H1 (cell line): ENCODE results near the gene NUP210L. TPM values are rescaled to one million over a fixed set of nuclear protein-coding genes. Genes with fewer than 3 reads are reported as not detected.

ENCODE experiments used
- CTCF ChIA-PET: fragments of 300-600 bp; sonication (Branson Sonifier 250); formaldehyde crosslinking; loops from one replicate; lab custom pipeline; 2021; ENCODE audit not compliant: partially characterized antibody; lab: Charles Lee
- POLR2A ChIA-PET: fragments of 300-600 bp; sonication (Branson Sonifier 250); formaldehyde crosslinking; loops from one replicate; lab custom pipeline; 2021; ENCODE audit warnings: inconsistent platforms; ENCODE audit not compliant: partially characterized antibody; lab: Charles Lee
- DNase-seq, 2 experiments: peaks; one replicate each; pipeline versions ENCODE4 v3.0.0 to v3.0.0-alpha.2; 2010 to 2022; ENCODE audit warnings: low spot score in 2 of 2, low read depth in 1 of 2, mixed read lengths in 1 of 2
- FAIRE-seq: peaks from 2 replicates; lab custom pipeline; 2011; peaks lifted over from hg19 to GRCh38; lab: Jason Lieb, UNC
- H2AFZ ChIP-seq: 2 replicates; pipeline ENCODE4 v1.8.1; 2012; ENCODE audit warnings: low read length, inconsistent platforms
- H2AK5ac ChIP-seq: 2 replicates; pipeline ENCODE4 v1.6.1; 2013; ENCODE audit warnings: low read depth, low read length
- H2BK120ac ChIP-seq: replicated peaks from 2 replicates; pipeline ENCODE3; 2013; ENCODE audit warnings: low read depth, low read length, inconsistent platforms
- H2BK12ac ChIP-seq: 2 replicates; pipeline ENCODE4 v1.6.1; 2013; ENCODE audit warnings: low read depth, low read length
- H2BK15ac ChIP-seq: 2 replicates; pipeline ENCODE4 v1.6.1; 2013; ENCODE audit warnings: low read length
- H2BK20ac ChIP-seq: 2 replicates; pipeline ENCODE4 v1.6.1; 2013; ENCODE audit warnings: low read length
- H2BK5ac ChIP-seq: 2 replicates; pipeline ENCODE4 v1.6.1; 2013; ENCODE audit warnings: low read depth, low read length
- H3K14ac ChIP-seq: 2 replicates; pipeline ENCODE4 v1.6.1; 2013; ENCODE audit warnings: inconsistent platforms; ENCODE audit not compliant: insufficient read length
- H3K18ac ChIP-seq: 2 replicates; pipeline ENCODE4 v1.6.1; 2013; ENCODE audit warnings: low read length; ENCODE audit errors: extremely low read depth
- H3K23ac ChIP-seq: 2 replicates; pipeline ENCODE4 v1.6.1; 2013; ENCODE audit warnings: inconsistent platforms; ENCODE audit not compliant: insufficient read length
- H3K23me2 ChIP-seq: 2 replicates; pipeline ENCODE4 v1.6.1; 2013; ENCODE audit warnings: low read depth, low read length
- H3K27ac ChIP-seq: 2 replicates; pipeline ENCODE4 v1.6.1; 2011; ENCODE audit warnings: low read depth, low read length, inconsistent platforms
- H3K27me3 ChIP-seq, 4 experiments: replicated peaks in 1 of 4; 1 replicate in 1 of 4; 2 replicates in 3 of 4; pipeline versions ENCODE4 v1.6.1 to v1.8.1; 2011 to 2013; ENCODE audit warnings: low read length in 3 of 4, mild to moderate bottlenecking in 3 of 4, inconsistent platforms in 2 of 4, mixed read lengths in 2 of 4, moderate library complexity in 1 of 4; ENCODE audit not compliant: control insufficient read depth in 3 of 4, insufficient read depth in 3 of 4; ENCODE audit errors: extremely low read depth in 1 of 4
- H3K36me3 ChIP-seq, 4 experiments: 2 replicates each; pipeline versions ENCODE4 v1.6.1 to v1.8.1; 2011 to 2013; ENCODE audit warnings: mild to moderate bottlenecking in 4 of 4, low read length in 3 of 4, moderate library complexity in 2 of 4, control low read depth in 1 of 4, inconsistent platforms in 1 of 4; ENCODE audit not compliant: insufficient read depth in 4 of 4, control insufficient read depth in 2 of 4
- H3K4ac ChIP-seq: replicated peaks from 2 replicates; pipeline ENCODE3; 2013; ENCODE audit warnings: low read length, low read depth, mixed read lengths, inconsistent platforms; ENCODE audit not compliant: insufficient read length
- H3K4me1 ChIP-seq, 4 experiments: replicated peaks in 1 of 4; 1 replicate in 1 of 4; 2 replicates in 3 of 4; pipeline versions ENCODE4 v1.6.1 to v1.8.1; 2011 to 2013; ENCODE audit warnings: low read length in 3 of 4, inconsistent platforms in 2 of 4, mixed read lengths in 1 of 4; ENCODE audit not compliant: insufficient read depth in 4 of 4, control insufficient read depth in 3 of 4
- H3K4me2 ChIP-seq, 2 experiments: 2 replicates each; pipeline versions ENCODE4 v1.6.1 to v1.8.1; 2011 to 2013; ENCODE audit warnings: low read depth in 2 of 2, low read length in 2 of 2, control low read depth in 1 of 2, inconsistent platforms in 1 of 2, mild to moderate bottlenecking in 1 of 2; ENCODE audit not compliant: insufficient read depth in 1 of 2
- H3K4me3 ChIP-seq, 4 experiments: fragments of 200-600, 300-600 bp in 1 of 4; sonication (generic), shearing (Covaris generic), sonication (Bioruptor Twin) in 1 of 4; 2 replicates each; pipeline versions ENCODE4 v1.5.1 to v1.8.1; 2011 to 2016; ENCODE audit warnings: low read length in 4 of 4, low read depth in 3 of 4, control low read depth in 2 of 4, inconsistent platforms in 2 of 4, mild to moderate bottlenecking in 2 of 4, mixed read lengths in 1 of 4, moderate library complexity in 1 of 4; ENCODE audit not compliant: insufficient read depth in 2 of 4; ENCODE audit errors: extremely low read depth in 1 of 4
- H3K56ac ChIP-seq: replicated peaks from 2 replicates; pipeline ENCODE3; 2013; ENCODE audit warnings: low read depth, mild to moderate bottlenecking, mixed read lengths, low read length, inconsistent platforms; ENCODE audit not compliant: insufficient read length
- H3K79me1 ChIP-seq: 2 replicates; pipeline ENCODE4 v1.6.1; 2013; ENCODE audit warnings: low read depth, low read length, control low read depth
- H3K79me2 ChIP-seq, 2 experiments: 2 replicates each; pipeline versions ENCODE4 v1.6.1 to v1.8.1; 2012 to 2013; ENCODE audit warnings: low read length in 2 of 2, mild to moderate bottlenecking in 2 of 2, inconsistent platforms in 1 of 2; ENCODE audit not compliant: insufficient read depth in 2 of 2, control insufficient read depth in 1 of 2
- H3K9ac ChIP-seq, 4 experiments: replicated peaks in 1 of 4; 1 replicate in 1 of 4; 2 replicates in 3 of 4; pipeline versions ENCODE4 v1.6.1 to v1.8.1; 2011 to 2013; ENCODE audit warnings: low read depth in 3 of 4, low read length in 3 of 4, control low read depth in 2 of 4, mild to moderate bottlenecking in 2 of 4, moderate library complexity in 2 of 4, inconsistent platforms in 1 of 4; ENCODE audit errors: extremely low read depth in 1 of 4
- H3K9me3 ChIP-seq, 2 experiments: 2 replicates each; pipeline versions ENCODE4 v1.6.1 to v1.8.1; 2012 to 2013; ENCODE audit warnings: mild to moderate bottlenecking in 2 of 2, moderate library complexity in 2 of 2, control low read depth in 1 of 2, inconsistent platforms in 1 of 2, low read depth in 1 of 2, low read length in 1 of 2, mixed read lengths in 1 of 2; ENCODE audit not compliant: insufficient read depth in 2 of 2
- H4K20me1 ChIP-seq, 2 experiments: replicated peaks in 1 of 2; 2 replicates each; pipeline versions ENCODE3 to v1.8.1; 2011 to 2013; ENCODE audit warnings: inconsistent platforms in 2 of 2, low read length in 2 of 2, mild to moderate bottlenecking in 1 of 2; ENCODE audit not compliant: insufficient read depth in 2 of 2, control insufficient read depth in 1 of 2
- H4K5ac ChIP-seq: 2 replicates; pipeline ENCODE4 v1.6.1; 2013; ENCODE audit warnings: low read length, low read depth, mixed read lengths, inconsistent platforms; ENCODE audit not compliant: insufficient read length
- H4K8ac ChIP-seq: 2 replicates; pipeline ENCODE4 v1.8.0; 2013; ENCODE audit warnings: mild to moderate bottlenecking, moderate library complexity, low read length, inconsistent platforms; ENCODE audit not compliant: insufficient read depth; ENCODE audit errors: extremely low read depth
- H4K91ac ChIP-seq: replicated peaks from 2 replicates; pipeline ENCODE3; 2013; ENCODE audit warnings: low read length, mixed read lengths, inconsistent platforms; ENCODE audit not compliant: insufficient read length
- EP300 ChIP-seq, 2 experiments: IDR thresholded peaks; 1 replicate in 1 of 2; 2 replicates in 1 of 2; pipeline ENCODE4 v1.6.1; 2011 to 2012; ENCODE audit warnings: low read depth in 2 of 2, low read length in 2 of 2, mild to moderate bottlenecking in 2 of 2, borderline replicate concordance in 1 of 2, inconsistent platforms in 1 of 2, moderate library complexity in 1 of 2
- WGBS, 2 experiments: shearing (Covaris generic) in 1 of 2; methylation state at CpG; one replicate each; pipeline versions ENCODE4 v1.1.6 to v1.1.7; 2013 to 2015; ENCODE audit warnings: low lambda C conversion rate in 2 of 2, mixed read lengths in 2 of 2, inconsistent platforms in 1 of 2, low coverage in 1 of 2, missing lambda C conversion rate in 1 of 2; ENCODE audit not compliant: insufficient replicate concordance in 2 of 2, insufficient coverage in 1 of 2, insufficient read length in 1 of 2; ENCODE audit errors: extremely low coverage in 1 of 2, missing lambda C conversion rate in 1 of 2; 5-methylcytosine and 5-hydroxymethylcytosine counted together
- polyA plus RNA-seq, 7 experiments: library from polyadenylated mRNA; depleted of rRNA in 3 of 7; stranded (reverse) in 5 of 7; unstranded in 2 of 7; fragments of >200 nt in 5 of 7; fragments of 200-250 nt in 2 of 7; gene quantifications; 1 replicate in 5 of 7; 2 replicates in 1 of 7; 4 replicates in 1 of 7; pipeline versions ENCODE4 v1.2.1 to v1.2.3, GENCODE V29; 2011 to 2013; ENCODE audit warnings: missing spikeins in 2 of 7, mixed read lengths in 2 of 7
- total RNA-seq: library from RNA; stranded (reverse); fragmentation: NEBNext Ultra II Directional; extraction: Animal tissue kit (Norgen Biotek cat#: 25700); gene quantifications from 2 replicates; pipeline ENCODE4 v1.2.1, GENCODE V29; 2021

Gene NUP210L
- total and polyA plus RNA-seq, 2 of the 8 experiments (the other 6 are each of a cell fraction or from before 2014, with no cell fraction given) = not detected

DNA sequence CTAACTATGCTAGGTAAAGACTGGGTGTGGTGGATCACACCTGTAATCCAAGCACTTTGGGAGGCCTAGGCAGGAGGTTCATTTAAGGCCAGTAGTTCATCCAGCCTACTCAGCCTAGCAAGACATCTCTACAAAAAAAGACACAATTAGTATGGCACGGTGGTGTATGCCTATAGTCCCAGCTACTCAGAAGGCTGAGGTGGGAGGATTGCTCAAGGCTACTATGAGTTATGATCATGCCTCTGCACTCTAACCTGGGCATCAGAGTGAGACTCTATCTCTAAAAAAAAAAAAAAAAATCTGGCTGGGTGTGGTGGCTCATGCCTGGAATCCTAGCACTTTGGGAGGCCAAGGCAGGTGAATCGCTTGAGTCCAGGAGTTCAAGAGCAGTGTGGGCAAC is 21.6 kb downstream of the NUP210L start:
- Histone ChIP-seq H2BK20ac (no peak overlapping the region), H4K91ac (no peak overlapping the region), H3K23me2 (no peaks in the 10 kb centered on the region), H3K4me1 (no peaks in the 10 kb centered on the region), H2AK5ac (no peak overlapping the region), H3K9me3 (no peaks in the 10 kb centered on the region), H3K23ac (no peak overlapping the region), H2AFZ (no peak overlapping the region), H3K27me3 (no peaks in the 10 kb centered on the region), H3K36me3 (no peaks in the 10 kb centered on the region), H3K27ac (no peak overlapping the region), H3K18ac (no peak overlapping the region), H2BK15ac (no peak overlapping the region), H4K20me1 (no peaks in the 10 kb centered on the region), H4K8ac (no peak overlapping the region), H3K4ac (no peak overlapping the region), H3K4me3 (no peak overlapping the region), H3K4me2 (no peak overlapping the region), H2BK120ac (no peak overlapping the region), H3K56ac (no peak overlapping the region), H3K9ac (no peak overlapping the region), H3K79me1 (no peaks in the 10 kb centered on the region), H2BK12ac (no peak overlapping the region), H2BK5ac (no peak overlapping the region), H3K79me2 (no peaks in the 10 kb centered on the region), H4K5ac (no peak overlapping the region), H3K14ac (no peak overlapping the region)
- ChIA-PET CTCF (interaction anchor here (2.5 kb wide), 1 partner anchor 12 kb away, joined by 14 read pairs; no protein-coding TSS in a partner anchor), POLR2A (interaction anchor here (0.6 to 1.7 kb wide), 3 partner anchors 10 to 143 kb away, joined by 3 to 6 read pairs (median 3); partner anchors contain the start of gene RPS27)
- FAIRE-seq = no peak
- DNase-seq = no peak
- 97% methylated on average over 2 of the region's 2 CpGs; no CpG with 5 or more reads in 1 of the 2 experiments for WGBS, 2 experiments
- TF ChIP-seq EP300 (IDR thresholded peaks at IDR 0.05; ENCODE audit: borderline replicate concordance in 1 of 2, low read depth in 2 of 2, low read length in 2 of 2) = no peak
